ENCODE measurements around the gene THNSL1. TPM values are rescaled to one million over a fixed set of nuclear protein-coding genes. Genes with fewer than 3 reads are reported as not detected.

Gene THNSL1
- polyA plus RNA-seq, 1 of the 3 experiments (the other 2 are of a cell fraction) = 1.3 TPM

- no peaks in the 10 kb centered on the region for H3K9me2 ChIP-seq
- no peak for TF ChIP-seq CHD2 (IDR thresholded peaks at IDR 0.05; ENCODE audit: low read length, partially characterized antibody)
- TF ChIP-seq ZBTB33 (IDR thresholded peaks at IDR 0.05; ENCODE audit: borderline replicate concordance, low read depth) = no peak
- TF ChIP-seq YY1 (IDR thresholded peaks at IDR 0.05; ENCODE audit: low read depth) = no peak
- TF ChIP-seq RAD21 (IDR thresholded peaks at IDR 0.05; ENCODE audit: low read length) = no peak
- TF ChIP-seq FOXM1 (IDR thresholded peaks at IDR 0.05; ENCODE audit: low read depth) = no peak
- TF ChIP-seq FOSL2 (IDR thresholded peaks at IDR 0.05; ENCODE audit: borderline replicate concordance, low read depth) = no peak
- TF ChIP-seq MAX (IDR thresholded peaks at IDR 0.05; ENCODE audit: low read depth) = no peak
- TF ChIP-seq EZH2phosphoT487 (IDR thresholded peaks at IDR 0.05; ENCODE audit: borderline replicate concordance, low read depth) = no peak
- TF ChIP-seq RFX5 (IDR thresholded peaks at IDR 0.05; ENCODE audit: low read length) = no peak
- no peak for TF ChIP-seq TAF1 (IDR thresholded peaks at IDR 0.05; ENCODE audit: borderline replicate concordance, low read depth, low read length)
- TF ChIP-seq JUND (IDR thresholded peaks at IDR 0.05) = no peak
- TF ChIP-seq GATA2 (CRISPR knock-in tag; IDR thresholded peaks at IDR 0.05) = no peak
- no peak for TF ChIP-seq MXI1 (IDR thresholded peaks at IDR 0.05; ENCODE audit: low read depth, low read length)
- TF ChIP-seq ELF1 (IDR thresholded peaks at IDR 0.05) = no peak
- WGBS (ENCODE audit: low lambda C conversion rate) = 95% methylated on average over 3 of the region's 3 CpGs
- no peak overlapping the region for H2AFZ ChIP-seq (ENCODE audit: low read depth)
- H3K36me3 ChIP-seq (replicated peaks in 1 of 2; ENCODE audit: control insufficient read depth in 1 of 2, insufficient read depth in 2 of 2, low read length in 1 of 2) = peaks cover 0 to 5% of the 10 kb centered on the region in 2 experiments
- no peaks in the 10 kb centered on the region for H3K9me3 ChIP-seq
- H3F3A ChIP-seq (replicated peaks; ENCODE audit: insufficient read depth) = no peaks in the 10 kb centered on the region
- H3K4me1 ChIP-seq (ENCODE audit: control insufficient read depth in 1 of 2, insufficient read depth in 2 of 2, low read depth in 1 of 2, low read length in 1 of 2) = no peaks in the 10 kb centered on the region
- no peak overlapping the region for H3K9ac ChIP-seq
- no peaks in the 10 kb centered on the region for H3K27me3 ChIP-seq (ENCODE audit: insufficient read depth)
- H3K27ac ChIP-seq (ENCODE audit: low read depth in 2 of 2, low read length in 1 of 2) = no peak overlapping the region
- 0 out of 2 replicates have a peak, but pooled peaks cover 1% of the 10 kb centered on the region for H3K79me2 ChIP-seq (ENCODE audit: insufficient read depth)
- no peak overlapping the region for H3K4me3 ChIP-seq (ENCODE audit: low read depth in 2 of 2, low read length in 1 of 2)
- ChIA-PET POLR2A (no interaction called here), CTCF (interaction anchor here (1.4 kb wide), 1 partner anchor 10 kb away, joined by 4 read pairs; no protein-coding TSS in a partner anchor)
- DNase-seq = no peak
- H3K4me2 ChIP-seq = no peak overlapping the region
- H4K20me1 ChIP-seq (ENCODE audit: insufficient read depth) = no peaks in the 10 kb centered on the region
Observed at GRCh38 chr10:25023278-25023677, 6.9 kb downstream of the THNSL1 start.

GRCh38 chr10:25024528-25024927 is 8.1 kb downstream of the THNSL1 start:
- Histone ChIP-seq H3K36me3 (replicated peaks in 1 of 2; ENCODE audit: control insufficient read depth in 1 of 2, insufficient read depth in 2 of 2, low read length in 1 of 2) (peaks cover 0 to 5% of the 10 kb centered on the region in 2 experiments), H3K9me2 (no peaks in the 10 kb centered on the region), H3K4me3 (ENCODE audit: low read depth in 2 of 2, low read length in 1 of 2) (no peak overlapping the region), H4K20me1 (ENCODE audit: insufficient read depth) (no peaks in the 10 kb centered on the region), H3K79me2 (ENCODE audit: insufficient read depth) (no peaks in the 10 kb centered on the region), H3K9me3 (no peaks in the 10 kb centered on the region), H3K27ac (ENCODE audit: low read depth in 2 of 2, low read length in 1 of 2) (no peak overlapping the region), H3K9ac (no peak overlapping the region), H2AFZ (ENCODE audit: low read depth) (no peak overlapping the region), H3K4me1 (ENCODE audit: control insufficient read depth in 1 of 2, insufficient read depth in 2 of 2, low read depth in 1 of 2, low read length in 1 of 2) (no peaks in the 10 kb centered on the region), H3K4me2 (no peak overlapping the region), H3F3A (replicated peaks; ENCODE audit: insufficient read depth) (no peaks in the 10 kb centered on the region), H3K27me3 (ENCODE audit: insufficient read depth) (no peaks in the 10 kb centered on the region)
- no peak for DNase-seq
- ChIA-PET CTCF (interaction anchor here (1.4 to 2.1 kb wide), 3 partner anchors 8 to 56 kb away, joined by 3 to 6 read pairs (median 4); no protein-coding TSS in a partner anchor), POLR2A (no interaction called here)
- 90% methylated on average over 8 of the region's 8 CpGs for WGBS (ENCODE audit: low lambda C conversion rate)
- no peak for TF ChIP-seq FOSL2 (IDR thresholded peaks at IDR 0.05; ENCODE audit: borderline replicate concordance, low read depth)
- TF ChIP-seq RAD21 (IDR thresholded peaks at IDR 0.05; ENCODE audit: low read length) = no peak
- TF ChIP-seq RCOR1 (IDR thresholded peaks at IDR 0.05; ENCODE audit: low read length) = no peak
- no peak for TF ChIP-seq JUND (IDR thresholded peaks at IDR 0.05)
- no peak for TF ChIP-seq TAF1 (IDR thresholded peaks at IDR 0.05; ENCODE audit: borderline replicate concordance, low read depth, low read length)
- no peak for TF ChIP-seq FOXJ3 (CRISPR knock-in tag; IDR thresholded peaks at IDR 0.05)
- TF ChIP-seq TEAD4 (IDR thresholded peaks at IDR 0.05; ENCODE audit: borderline replicate concordance, insufficient read depth) = no peak
- no peak for TF ChIP-seq NFIC (IDR thresholded peaks at IDR 0.05; ENCODE audit: borderline replicate concordance)
- TF ChIP-seq RXRA (IDR thresholded peaks at IDR 0.05; ENCODE audit: borderline replicate concordance, low read depth) = no peak
- no peak for TF ChIP-seq MAX (IDR thresholded peaks at IDR 0.05; ENCODE audit: low read depth)
- no peak for TF ChIP-seq USF1 (IDR thresholded peaks at IDR 0.05; ENCODE audit: borderline replicate concordance, low read depth)
- TF ChIP-seq, protein P1, sequence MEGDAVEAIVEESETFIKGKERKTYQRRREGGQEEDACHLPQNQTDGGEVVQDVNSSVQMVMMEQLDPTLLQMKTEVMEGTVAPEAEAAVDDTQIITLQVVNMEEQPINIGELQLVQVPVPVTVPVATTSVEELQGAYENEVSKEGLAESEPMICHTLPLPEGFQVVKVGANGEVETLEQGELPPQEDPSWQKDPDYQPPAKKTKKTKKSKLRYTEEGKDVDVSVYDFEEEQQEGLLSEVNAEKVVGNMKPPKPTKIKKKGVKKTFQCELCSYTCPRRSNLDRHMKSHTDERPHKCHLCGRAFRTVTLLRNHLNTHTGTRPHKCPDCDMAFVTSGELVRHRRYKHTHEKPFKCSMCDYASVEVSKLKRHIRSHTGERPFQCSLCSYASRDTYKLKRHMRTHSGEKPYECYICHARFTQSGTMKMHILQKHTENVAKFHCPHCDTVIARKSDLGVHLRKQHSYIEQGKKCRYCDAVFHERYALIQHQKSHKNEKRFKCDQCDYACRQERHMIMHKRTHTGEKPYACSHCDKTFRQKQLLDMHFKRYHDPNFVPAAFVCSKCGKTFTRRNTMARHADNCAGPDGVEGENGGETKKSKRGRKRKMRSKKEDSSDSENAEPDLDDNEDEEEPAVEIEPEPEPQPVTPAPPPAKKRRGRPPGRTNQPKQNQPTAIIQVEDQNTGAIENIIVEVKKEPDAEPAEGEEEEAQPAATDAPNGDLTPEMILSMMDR (IDR thresholded peaks at IDR 0.05) = no peak
- TF ChIP-seq SMC3 (IDR thresholded peaks at IDR 0.05; ENCODE audit: low read depth, low read length) = no peak
- no peak for TF ChIP-seq RFX5 (IDR thresholded peaks at IDR 0.05; ENCODE audit: low read length)
- TF ChIP-seq POLR2AphosphoS5 (IDR thresholded peaks at IDR 0.05; ENCODE audit: low read depth, low read length) = no peak
- TF ChIP-seq EP300 (IDR thresholded peaks at IDR 0.05; ENCODE audit: borderline replicate concordance in 1 of 2, low read depth in 1 of 2, low read length in 1 of 2) = no peak
- no peak for TF ChIP-seq TCF12 (IDR thresholded peaks at IDR 0.05)

Measured in SK-N-SH (cell line).